OCI-LY1 (cell line): ENCODE measurements around the gene ZNF253.
"Not testable (repeated sequence)": the region's sequence is repeated elsewhere in the genome, so short reads cannot be mapped to it uniquely, and the experiment has no call there.

ENCODE experiments used
- H2AFZ ChIP-seq: fragments of 200-600 bp; sonication (generic), shearing (Covaris generic); 2 replicates; pipeline ENCODE4 v1.6.0; 2014; ENCODE audit warnings: antibody characterized with exemption, mild to moderate bottlenecking, low read length
- H3F3A ChIP-seq: fragments of 200-600 bp; sonication (generic), shearing (Covaris generic); 2 replicates; pipeline ENCODE4 v1.6.0; 2014; ENCODE audit warnings: mild to moderate bottlenecking, antibody characterized with exemption, low read length, moderate library complexity; ENCODE audit not compliant: insufficient read depth
- H3K27ac ChIP-seq: fragments of 200-600 bp; sonication (generic); 2 replicates; pipeline ENCODE4 v1.5.1; 2014; ENCODE audit warnings: low read length, mixed run types, mild to moderate bottlenecking, low read depth; ENCODE audit not compliant: poor library complexity, severe bottlenecking
- H3K27me3 ChIP-seq: fragments of 200-600 bp; sonication (generic); 2 replicates; pipeline ENCODE4 v1.6.0; 2014; ENCODE audit warnings: antibody characterized with exemption, mild to moderate bottlenecking, low read length, moderate library complexity; ENCODE audit not compliant: insufficient read depth
- H3K36me3 ChIP-seq: fragments of 200-600 bp; sonication (generic); 2 replicates; pipeline ENCODE4 v1.6.1; 2014; ENCODE audit warnings: mild to moderate bottlenecking, antibody characterized with exemption, low read length, moderate library complexity, mixed read lengths; ENCODE audit not compliant: insufficient read depth
- H3K4me1 ChIP-seq: fragments of 200-600 bp; sonication (generic); 2 replicates; pipeline ENCODE4 v1.5.1; 2014; ENCODE audit warnings: mild to moderate bottlenecking, low read length, moderate library complexity; ENCODE audit not compliant: insufficient read depth, severe bottlenecking
- H3K4me2 ChIP-seq: fragments of 200-600 bp; sonication (generic), shearing (Covaris generic); 2 replicates; pipeline ENCODE4 v1.6.1; 2014; ENCODE audit warnings: low read length
- H3K4me3 ChIP-seq: fragments of 200-600 bp; sonication (generic); 2 replicates; pipeline ENCODE4 v1.5.1; 2014; ENCODE audit warnings: low read length, low read depth, mild to moderate bottlenecking, mixed read lengths; ENCODE audit not compliant: poor library complexity, severe bottlenecking
- H3K79me2 ChIP-seq: fragments of 200-600 bp; shearing (Covaris generic); 2 replicates; pipeline ENCODE4 v1.6.1; 2016; ENCODE audit warnings: mixed run types, low read length, mixed read lengths; ENCODE audit not compliant: insufficient read depth
- H3K9ac ChIP-seq: fragments of 200-600 bp; sonication (generic), shearing (Covaris generic); 2 replicates; pipeline ENCODE4 v1.6.1; 2014; ENCODE audit warnings: mild to moderate bottlenecking, low read length, mixed read lengths
- H3K9me2 ChIP-seq: fragments of 200-600 bp; sonication (generic), shearing (Covaris generic); 2 replicates; pipeline ENCODE4 v1.6.1; 2014; ENCODE audit warnings: low read depth, mild to moderate bottlenecking, low read length, mixed read lengths
- H3K9me3 ChIP-seq: fragments of 200-600 bp; shearing (Covaris generic); 2 replicates; pipeline ENCODE4 v1.6.1; 2014; ENCODE audit warnings: low read length, mixed read lengths
- H4K20me1 ChIP-seq: fragments of 200-600 bp; sonication (generic), shearing (Covaris generic); 2 replicates; pipeline ENCODE4 v1.6.0; 2016; ENCODE audit warnings: mild to moderate bottlenecking, low read length; ENCODE audit not compliant: insufficient read depth
- CTCF ChIP-seq: fragments of 200-600 bp; sonication (generic), shearing (Covaris generic); IDR thresholded peaks from 2 replicates; pipeline ENCODE4 v1.5.1; 2017; ENCODE audit warnings: mild to moderate bottlenecking, antibody characterized with exemption, low read length, moderate library complexity, mixed read lengths
- EZH2 ChIP-seq: fragments of 200-600 bp; sonication (generic), shearing (Covaris generic); IDR thresholded peaks from 2 replicates; pipeline ENCODE4 v1.8.0; 2017; ENCODE audit warnings: borderline replicate concordance, mixed run types, mild to moderate bottlenecking, antibody characterized with exemption, low read length, moderate library complexity, mixed read lengths

The ZNF253 gene

GRCh38 chr19:19860756-19861390 lies 4.8 kb upstream of the ZNF253 start:
- Histone ChIP-seq H3K4me2 (no peak overlapping the region), H3K27me3 (no peaks in the 10 kb centered on the region), H4K20me1 (no peaks in the 10 kb centered on the region), H3K9ac (no peak overlapping the region), H3K9me3 (0 out of 2 replicates have a peak, but pooled peaks cover 6% of the 10 kb centered on the region), H3F3A (no peaks in the 10 kb centered on the region), H3K79me2 (no peaks in the 10 kb centered on the region), H3K36me3 (no peaks in the 10 kb centered on the region), H3K4me1 (no peaks in the 10 kb centered on the region), H3K27ac (no peak overlapping the region), H3K9me2 (no peaks in the 10 kb centered on the region), H3K4me3 (no peak overlapping the region), H2AFZ (no peak overlapping the region)
- TF ChIP-seq CTCF (no peak), EZH2 (no peak)

- H3K79me2 ChIP-seq: peaks cover 52% of the 10 kb centered on the region
- no peak for TF ChIP-seq EZH2
- no peak for TF ChIP-seq CTCF
- no peaks in the 10 kb centered on the region for H3K9me2 ChIP-seq
- peak overlapping the region; percentile 66 for H3K4me2 ChIP-seq
- no peaks in the 10 kb centered on the region for H4K20me1 ChIP-seq
- H3K9ac ChIP-seq: peak overlapping the region; percentile 85
- H3K4me3 ChIP-seq: peak overlapping the region; percentile 81
- peaks cover 51% of the 10 kb centered on the region for H3K36me3 ChIP-seq
- H3K27ac ChIP-seq: peak overlapping the region; percentile 81
- H3K4me1 ChIP-seq: peaks cover 8% of the 10 kb centered on the region
- H3K27me3 ChIP-seq: no peaks in the 10 kb centered on the region
- H3F3A ChIP-seq: no peaks in the 10 kb centered on the region; the same call in 1 of the 2 replicates
- peaks cover 23% of the 10 kb centered on the region; the same call in 1 of the 2 replicates for H3K9me3 ChIP-seq
- no peak overlapping the region for H2AFZ ChIP-seq
These were observed 1.0 kb downstream of the ZNF253 start for GRCh38 chr19:19866611-19867248.

GRCh38 chr19:19870086-19870485 lies 4.4 kb downstream of the ZNF253 start:
- not testable (repeated sequence) for H3K4me2 ChIP-seq, H3K4me3 ChIP-seq, H3K9me2 ChIP-seq, H3K9ac ChIP-seq, H4K20me1 ChIP-seq, H3K27ac ChIP-seq, H3K27me3 ChIP-seq, H3F3A ChIP-seq, H2AFZ ChIP-seq, H3K4me1 ChIP-seq
- H3K9me3 ChIP-seq: peaks cover 34% of the 10 kb centered on the region; the same call in 1 of the 2 replicates
- H3K79me2 ChIP-seq: peaks cover 57% of the 10 kb centered on the region
- peaks cover 82% of the 10 kb centered on the region for H3K36me3 ChIP-seq
